SU-DHL-6 (cell line): ENCODE results near the gene METRN.

Experiments used
- EZH2phosphoT487 ChIP-seq: fragments of 200-600 bp; sonication (generic), shearing (Covaris generic); conservative IDR thresholded peaks from 2 replicates; pipeline ENCODE4 v1.6.1; 2018; ENCODE audit warnings: mild to moderate bottlenecking, antibody characterized with exemption, low read length, moderate library complexity, mixed read lengths
- TF ChIP-seq, protein P1 (sequence below): fragments of 200-600 bp; sonication (generic); IDR thresholded peaks from one replicate; pipeline ENCODE4 v1.5.1; 2017; ENCODE audit warnings: antibody characterized with exemption, mild to moderate bottlenecking, low read length, moderate library complexity; ENCODE audit not compliant: insufficient read depth, poor library complexity, severe bottlenecking

DNA sequence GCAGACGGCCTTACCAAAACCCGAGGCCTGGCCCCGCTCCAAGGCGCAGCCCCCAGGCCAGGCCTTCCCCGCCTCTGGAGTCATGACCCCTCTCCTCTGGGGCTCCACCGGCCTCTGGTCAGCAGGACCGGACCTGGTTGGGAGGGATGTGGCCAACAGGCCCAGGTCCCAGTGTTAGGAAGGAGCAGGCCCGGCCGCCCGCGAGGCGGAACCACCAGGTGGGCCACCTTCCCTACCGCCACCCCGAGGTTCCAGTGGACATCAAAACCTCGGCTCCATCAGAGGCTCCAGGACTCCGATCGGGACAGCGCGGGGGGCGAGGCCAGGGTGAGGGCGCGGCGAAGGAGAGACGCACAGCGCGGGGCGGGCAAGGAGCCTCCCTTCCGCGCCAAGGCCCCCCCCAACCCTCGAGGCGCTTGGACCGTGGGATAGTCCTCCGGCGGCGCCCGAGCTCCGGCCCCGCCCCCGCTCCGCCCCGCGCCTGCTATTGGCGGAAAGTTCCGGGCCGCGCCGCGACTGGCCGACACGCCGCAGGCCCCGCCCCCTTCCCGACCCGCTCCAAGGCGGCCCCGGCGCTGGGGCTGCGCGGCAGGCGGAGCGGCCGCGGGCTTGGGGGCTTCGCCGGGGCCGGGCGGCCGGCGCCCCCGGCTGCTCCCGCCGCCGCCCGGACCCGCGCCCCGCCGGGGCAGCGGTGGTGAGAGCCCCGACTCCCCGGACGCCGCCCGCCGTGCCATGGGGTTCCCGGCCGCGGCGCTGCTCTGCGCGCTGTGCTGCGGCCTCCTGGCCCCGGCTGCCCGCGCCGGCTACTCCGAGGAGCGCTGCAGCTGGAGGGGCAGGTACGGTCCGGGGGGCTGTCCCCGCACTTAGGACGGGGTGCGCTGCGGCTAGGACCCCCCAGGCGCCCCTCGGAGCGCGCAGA lies at the start of gene METRN:
- TF ChIP-seq, protein P1, sequence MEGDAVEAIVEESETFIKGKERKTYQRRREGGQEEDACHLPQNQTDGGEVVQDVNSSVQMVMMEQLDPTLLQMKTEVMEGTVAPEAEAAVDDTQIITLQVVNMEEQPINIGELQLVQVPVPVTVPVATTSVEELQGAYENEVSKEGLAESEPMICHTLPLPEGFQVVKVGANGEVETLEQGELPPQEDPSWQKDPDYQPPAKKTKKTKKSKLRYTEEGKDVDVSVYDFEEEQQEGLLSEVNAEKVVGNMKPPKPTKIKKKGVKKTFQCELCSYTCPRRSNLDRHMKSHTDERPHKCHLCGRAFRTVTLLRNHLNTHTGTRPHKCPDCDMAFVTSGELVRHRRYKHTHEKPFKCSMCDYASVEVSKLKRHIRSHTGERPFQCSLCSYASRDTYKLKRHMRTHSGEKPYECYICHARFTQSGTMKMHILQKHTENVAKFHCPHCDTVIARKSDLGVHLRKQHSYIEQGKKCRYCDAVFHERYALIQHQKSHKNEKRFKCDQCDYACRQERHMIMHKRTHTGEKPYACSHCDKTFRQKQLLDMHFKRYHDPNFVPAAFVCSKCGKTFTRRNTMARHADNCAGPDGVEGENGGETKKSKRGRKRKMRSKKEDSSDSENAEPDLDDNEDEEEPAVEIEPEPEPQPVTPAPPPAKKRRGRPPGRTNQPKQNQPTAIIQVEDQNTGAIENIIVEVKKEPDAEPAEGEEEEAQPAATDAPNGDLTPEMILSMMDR = no peak
- no peak for TF ChIP-seq EZH2phosphoT487
